Measurements from ENCODE around the gene FBN2. TPM values are rescaled to one million over a fixed set of nuclear protein-coding genes. Genes with fewer than 3 reads are reported as not detected.

FBN2 gene
- total RNA-seq, 4 donors from 2014 or later, result 5.4 to 14.9 (median 10.1) TPM

- no peaks in the 10 kb centered on the region for H3K9me3 ChIP-seq
- no peaks in the 10 kb centered on the region for H3K4me1 ChIP-seq
- H3K36me3 ChIP-seq, result peaks cover 0 to 15% (median 6%) of the 10 kb centered on the region in 4 donors
- H3K4me3 ChIP-seq, result no peak overlapping the region
- DNase-seq (ENCODE audit: extremely low spot score), result no peak
- TF ChIP-seq POLR2A (IDR thresholded peaks at IDR 0.05; ENCODE audit: low read depth), result no peak
- TF ChIP-seq EP300 (IDR thresholded peaks at IDR 0.05), result no peak
- TF ChIP-seq POLR2AphosphoS5 (IDR thresholded peaks at IDR 0.05), result no peak
- H3K27me3 ChIP-seq, result no peaks in the 10 kb centered on the region
- intact Hi-C loops (cut with DNase I), result no loop called here
- WGBS, result 88% methylated on average over 3 of the region's 3 CpGs
- no peak overlapping the region for H3K27ac ChIP-seq (replicated peaks in 1 of 4)
Measured at GRCh38 chr5:128366147-128366546, 171.9 kb downstream of the FBN2 start.

- TF ChIP-seq CTCF (IDR thresholded peaks at IDR 0.05) (no peak), POLR2AphosphoS5 (IDR thresholded peaks at IDR 0.05) (no peak), POLR2A (IDR thresholded peaks at IDR 0.05; ENCODE audit: low read depth) (no peak), EP300 (IDR thresholded peaks at IDR 0.05) (no peak)
- no peak overlapping the region for H3K27ac ChIP-seq (replicated peaks in 1 of 4)
- no peaks in the 10 kb centered on the region for H3K9me3 ChIP-seq
- WGBS, result 78% methylated on average over 4 of the region's 4 CpGs
- no peak for DNase-seq (ENCODE audit: extremely low spot score)
- H3K36me3 ChIP-seq, result peaks cover 0 to 4% (median 0%) of the 10 kb centered on the region in 4 donors
- intact Hi-C loops (cut with DNase I), result no loop called here
- H3K4me3 ChIP-seq, result no peak overlapping the region
- H3K4me1 ChIP-seq, result no peaks in the 10 kb centered on the region
- no peaks in the 10 kb centered on the region for H3K27me3 ChIP-seq
Measured at GRCh38 chr5:128362370-128362769, 175.7 kb downstream of the FBN2 start.

GRCh38 chr5:128358826-128359225 lies 179.2 kb downstream of the FBN2 start:
- intact Hi-C loops (cut with DNase I), result no loop called here
- no peak for TF ChIP-seq EP300 (IDR thresholded peaks at IDR 0.05)
- TF ChIP-seq CTCF (IDR thresholded peaks at IDR 0.05), result no peak
- no peak for TF ChIP-seq POLR2A (IDR thresholded peaks at IDR 0.05; ENCODE audit: low read depth)
- TF ChIP-seq POLR2AphosphoS5 (IDR thresholded peaks at IDR 0.05), result no peak
- no peak for DNase-seq (ENCODE audit: extremely low spot score)
- Histone ChIP-seq H3K27ac (replicated peaks in 1 of 4) (no peak overlapping the region), H3K9me3 (no peaks in the 10 kb centered on the region), H3K27me3 (no peaks in the 10 kb centered on the region), H3K4me3 (no peak overlapping the region), H3K4me1 (peaks cover 0 to 3% (median 2%) of the 10 kb centered on the region in 4 donors), H3K36me3 (peaks cover 0 to 13% (median 2%) of the 10 kb centered on the region in 4 donors)
- WGBS, result 90% methylated on average over 1 of the region's 1 CpG

GRCh38 chr5:128357226-128357625 lies 180.8 kb downstream of the FBN2 start:
- DNase-seq (ENCODE audit: extremely low spot score), result no peak
- TF ChIP-seq EP300 (IDR thresholded peaks at IDR 0.05) (no peak), CTCF (IDR thresholded peaks at IDR 0.05) (no peak)
- Histone ChIP-seq H3K9me3 (no peaks in the 10 kb centered on the region), H3K4me1 (peaks cover 0 to 15% (median 10%) of the 10 kb centered on the region in 4 donors), H3K36me3 (peaks cover 0 to 13% (median 0%) of the 10 kb centered on the region in 4 donors), H3K4me3 (no peak overlapping the region), H3K27me3 (no peaks in the 10 kb centered on the region), H3K27ac (replicated peaks in 1 of 4) (no peak overlapping the region)
- WGBS, result 92% methylated on average over 3 of the region's 3 CpGs
- intact Hi-C loops (cut with DNase I), result no loop called here

GRCh38 chr5:128355961-128356360 lies 182.1 kb downstream of the FBN2 start:
- peaks cover 0 to 13% (median 0%) of the 10 kb centered on the region in 4 donors for H3K36me3 ChIP-seq
- no peak for TF ChIP-seq CTCF (IDR thresholded peaks at IDR 0.05)
- TF ChIP-seq EP300 (IDR thresholded peaks at IDR 0.05), result no peak
- TF ChIP-seq POLR2AphosphoS5 (IDR thresholded peaks at IDR 0.05), result no peak
- no peak for TF ChIP-seq POLR2A (IDR thresholded peaks at IDR 0.05; ENCODE audit: low read depth)
- H3K27ac ChIP-seq (replicated peaks in 1 of 4), result no peak overlapping the region
- 77% methylated on average over 3 of the region's 3 CpGs for WGBS
- H3K9me3 ChIP-seq, result no peaks in the 10 kb centered on the region
- H3K27me3 ChIP-seq, result no peaks in the 10 kb centered on the region
- no peak for DNase-seq (ENCODE audit: extremely low spot score)
- H3K4me3 ChIP-seq, result no peak overlapping the region
- intact Hi-C loops (cut with DNase I), result loop anchor here (2.0 kb wide), 1 partner anchor 33 kb away; no protein-coding TSS in a partner anchor
- H3K4me1 ChIP-seq, result peaks cover 0 to 15% (median 10%) of the 10 kb centered on the region in 4 donors

Data from esophagus muscularis mucosa (tissue), 4 donors.